Measurements from ENCODE around the gene CGB2. TPM values are rescaled to one million over a fixed set of nuclear protein-coding genes. Genes with fewer than 3 reads are reported as not detected.
A peak's percentile ranks its signal among the peaks of the same experiment; 100 is the strongest.
"Not testable (repeated sequence)": the region's sequence is repeated elsewhere in the genome, so short reads cannot be mapped to it uniquely, and the experiment has no call there.

CGB2 gene
- total RNA-seq, 2 donors from 2014 or later: not detected

DNA sequence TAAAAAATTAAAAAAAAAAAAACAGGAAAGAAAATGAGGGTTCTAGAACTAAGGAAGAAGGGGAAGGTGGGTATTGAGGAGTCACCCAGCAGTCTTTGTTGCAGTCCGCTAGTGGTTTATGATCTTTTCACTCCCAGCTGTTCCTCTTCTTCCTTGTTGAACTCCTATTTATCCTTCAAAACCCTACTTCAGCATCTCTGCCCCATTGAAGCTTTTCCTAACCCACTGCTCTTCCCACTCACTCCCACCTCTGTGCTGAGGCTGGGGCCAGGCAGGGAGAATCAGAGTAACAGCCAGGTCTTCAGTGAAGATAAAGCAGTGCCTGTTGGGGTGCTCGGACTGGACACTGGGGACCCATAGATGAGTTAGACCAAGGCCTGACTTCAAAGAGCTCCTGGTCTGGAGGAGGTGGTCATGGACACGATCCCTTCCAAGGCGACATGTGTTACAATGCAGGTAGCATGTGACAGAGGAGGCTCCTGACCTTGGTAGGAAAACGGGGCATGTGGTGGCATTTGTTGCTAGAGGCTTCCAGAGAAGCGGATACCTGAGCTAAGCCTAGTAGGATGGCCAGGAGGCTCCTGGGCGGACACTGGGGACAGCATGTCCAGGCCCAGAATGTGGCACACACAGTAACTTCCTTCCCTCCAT, 26.6 kb upstream of the CGB2 start:
- DNase-seq (no peak), ATAC-seq (no peak)
- intact Hi-C loops (cut with DNase I): loop anchor here in 1 of 2 donors (10.0 kb wide), 1 partner anchor 200 kb away; no protein-coding TSS in a partner anchor

DNA sequence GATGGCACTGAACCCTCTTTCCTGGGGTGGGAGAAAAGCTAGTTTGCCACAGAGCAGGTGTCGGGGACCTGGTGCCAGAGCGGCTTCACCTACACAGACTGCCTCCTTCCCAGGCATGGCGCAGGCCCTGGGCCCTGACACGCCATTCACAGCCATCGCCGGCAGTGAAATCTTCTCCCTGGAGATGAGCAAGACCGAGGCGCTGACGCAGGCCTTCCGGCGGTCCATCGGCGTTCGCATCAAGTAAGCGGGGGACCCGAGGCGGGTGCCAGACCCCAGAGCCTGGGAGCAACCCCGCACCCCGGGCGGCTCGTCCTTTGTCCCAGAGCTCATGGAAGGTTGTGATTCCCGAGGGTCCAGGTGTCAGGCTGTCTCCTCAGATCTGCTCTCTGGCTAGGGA, 24.8 kb upstream of the CGB2 start:
- DNase-seq (no peak), ATAC-seq (no peak)
- intact Hi-C loops (cut with DNase I): loop anchor here in 1 of 2 donors (10.0 kb wide), 1 partner anchor 198 kb away; no protein-coding TSS in a partner anchor

DNA sequence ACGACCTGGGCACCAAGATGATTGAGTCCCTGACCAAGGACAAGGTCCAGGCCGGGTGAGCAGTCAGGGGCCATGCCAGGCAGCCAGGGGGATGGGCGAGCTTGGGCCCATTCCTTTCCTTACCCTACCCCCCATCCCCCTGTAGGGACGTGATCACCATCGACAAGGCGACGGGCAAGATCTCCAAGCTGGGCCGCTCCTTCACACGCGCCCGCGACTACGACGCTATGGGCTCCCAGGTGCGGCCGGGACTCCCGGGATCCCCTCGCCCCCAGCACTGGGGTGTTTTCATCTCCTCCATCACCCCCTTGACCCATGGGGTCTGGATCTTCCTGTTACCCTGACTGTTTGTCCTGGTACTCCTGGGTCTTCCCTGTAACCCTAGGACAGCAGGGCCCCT, 21.9 kb upstream of the CGB2 start:
- DNase-seq (no peak), ATAC-seq (no peak)
- intact Hi-C loops (cut with DNase I): loop anchor here in 1 of 2 donors (10.0 kb wide), 1 partner anchor 195 kb away; no protein-coding TSS in a partner anchor

DNA sequence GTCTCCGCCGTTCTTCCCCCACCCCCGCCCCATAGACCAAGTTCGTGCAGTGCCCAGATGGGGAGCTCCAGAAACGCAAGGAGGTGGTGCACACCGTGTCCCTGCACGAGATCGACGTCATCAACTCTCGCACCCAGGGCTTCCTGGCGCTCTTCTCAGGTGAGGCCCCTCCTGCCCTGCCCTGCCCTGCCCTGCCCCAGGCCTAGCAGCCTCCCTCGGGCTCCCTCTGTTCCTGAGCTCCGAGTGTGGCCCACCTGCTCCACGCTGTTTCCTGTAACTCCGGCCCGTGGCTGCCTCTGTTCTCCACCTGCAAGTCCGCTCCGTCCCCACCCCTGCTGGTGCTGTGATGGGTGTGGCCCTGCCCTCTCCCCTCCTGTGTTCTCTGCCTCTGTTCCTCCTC, 21.2 kb upstream of the CGB2 start:
- DNase-seq: no peak
- no peak for ATAC-seq
- intact Hi-C loops (cut with DNase I): no loop called here

DNA sequence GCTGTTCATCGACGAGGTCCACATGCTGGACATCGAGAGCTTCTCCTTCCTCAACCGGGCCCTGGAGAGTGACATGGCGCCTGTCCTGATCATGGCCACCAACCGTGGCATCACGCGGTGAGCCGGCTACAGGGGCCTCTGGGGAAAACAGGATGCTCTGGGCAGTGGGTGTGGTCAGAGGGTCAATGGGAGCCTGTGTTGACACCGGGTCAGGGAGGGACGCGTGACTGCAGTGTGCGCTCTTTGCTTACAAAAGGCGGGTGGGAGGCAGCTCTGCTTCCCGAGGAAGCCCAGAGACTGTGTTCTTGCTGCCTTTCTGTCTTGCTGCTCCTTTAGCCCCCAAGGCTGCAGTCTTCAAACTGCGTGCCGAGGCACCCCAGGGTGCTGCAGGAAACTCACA, 20.5 kb upstream of the CGB2 start:
- intact Hi-C loops (cut with DNase I): no loop called here
- no peak for DNase-seq
- no peak for ATAC-seq

DNA sequence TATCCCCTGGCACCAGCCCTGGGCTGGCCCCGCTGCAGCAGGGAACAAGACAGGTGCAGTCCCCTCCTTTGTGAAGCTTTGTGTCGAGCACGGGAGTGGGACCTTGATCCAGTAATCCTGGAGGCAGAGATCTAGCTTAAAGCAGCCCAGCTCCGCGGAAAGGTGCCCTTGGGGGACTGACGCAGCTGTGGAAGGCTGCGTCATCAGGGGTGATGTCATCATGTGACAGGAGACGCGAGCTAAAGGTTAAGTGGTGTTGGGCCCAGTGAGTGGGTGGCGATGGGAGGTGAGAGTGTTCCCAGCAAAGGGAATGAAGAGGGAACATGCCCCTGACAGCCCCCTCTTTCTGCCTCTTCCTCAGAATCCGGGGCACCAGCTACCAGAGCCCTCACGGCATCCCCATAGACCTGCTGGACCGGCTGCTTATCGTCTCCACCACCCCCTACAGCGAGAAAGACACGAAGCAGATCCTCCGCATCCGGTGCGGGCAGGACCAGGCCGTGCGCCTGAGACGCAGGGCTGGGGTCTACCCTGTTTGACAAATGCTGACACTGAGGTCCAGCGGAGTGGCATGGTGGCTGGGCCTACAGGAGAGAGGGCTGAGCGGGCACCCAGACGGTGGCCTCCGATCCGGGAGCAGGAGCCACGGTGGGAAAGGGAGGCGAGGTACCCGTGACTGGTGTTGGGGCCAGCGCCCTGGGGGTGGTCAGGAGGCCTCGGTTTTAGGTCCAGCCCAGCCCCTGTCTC, 17.4 kb upstream of the CGB2 start:
- intact Hi-C loops (cut with DNase I): no loop called here

DNA sequence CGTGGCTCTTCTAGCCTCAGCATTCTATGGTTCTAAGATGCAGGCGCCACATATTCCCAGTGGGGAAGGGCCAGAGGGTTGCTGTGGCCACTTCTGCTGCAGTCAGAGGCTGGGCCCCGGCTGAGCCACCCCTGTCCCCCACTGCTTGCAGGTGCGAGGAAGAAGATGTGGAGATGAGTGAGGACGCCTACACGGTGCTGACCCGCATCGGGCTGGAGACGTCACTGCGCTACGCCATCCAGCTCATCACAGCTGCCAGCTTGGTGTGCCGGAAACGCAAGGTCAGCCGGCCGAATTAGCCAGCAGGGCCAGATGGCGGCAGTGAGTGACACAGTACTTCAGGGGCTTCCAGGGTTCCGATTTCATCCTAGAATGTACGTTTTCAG, 16.8 kb upstream of the CGB2 start:
- intact Hi-C loops (cut with DNase I): no loop called here
- no peak for DNase-seq
- no peak for ATAC-seq

More for the DNA sequence above, 17.4 kb upstream of the CGB2 start:
- DNase-seq (peak; percentile 49), ATAC-seq (no peak)

DNA sequence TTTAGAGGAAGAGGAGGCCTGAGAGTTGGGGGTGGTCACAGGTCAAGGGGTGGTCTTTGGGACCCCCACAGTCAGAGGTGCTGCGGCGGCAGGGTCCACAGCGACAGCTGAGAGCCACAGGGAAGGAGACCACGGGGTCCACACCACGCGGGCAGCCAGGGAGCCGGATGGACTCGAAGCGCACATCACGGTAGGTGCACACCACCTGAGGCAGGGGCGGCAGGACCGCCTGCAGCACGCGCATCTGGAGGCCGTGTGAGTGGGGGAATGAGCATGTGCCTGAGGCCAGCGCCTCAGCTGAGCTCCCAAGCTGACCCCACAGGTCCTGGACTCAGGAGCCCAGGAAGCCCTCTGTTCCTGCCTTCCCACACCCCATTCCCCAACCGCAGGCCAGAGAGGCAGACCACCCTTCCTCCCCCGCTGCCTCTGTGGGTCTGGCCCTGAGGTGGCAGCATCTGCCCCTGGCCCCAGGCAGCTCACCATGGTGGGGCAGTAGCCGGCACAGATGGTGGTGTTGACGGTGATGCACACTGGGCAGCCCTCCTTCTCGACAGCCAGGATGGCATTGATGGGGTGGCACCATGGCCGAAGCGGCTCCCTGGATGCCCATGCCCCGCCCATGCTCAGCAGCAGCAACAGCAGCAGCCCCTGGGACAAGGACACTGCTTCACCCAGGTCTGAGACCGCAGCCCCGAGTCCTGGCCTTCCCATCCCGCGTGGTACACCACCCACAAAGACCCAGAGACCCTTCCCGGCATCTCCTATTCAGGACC, 15.4 kb upstream of the CGB2 start:
- intact Hi-C loops (cut with DNase I): no loop called here
- ATAC-seq (no peak), DNase-seq (no peak)

DNA sequence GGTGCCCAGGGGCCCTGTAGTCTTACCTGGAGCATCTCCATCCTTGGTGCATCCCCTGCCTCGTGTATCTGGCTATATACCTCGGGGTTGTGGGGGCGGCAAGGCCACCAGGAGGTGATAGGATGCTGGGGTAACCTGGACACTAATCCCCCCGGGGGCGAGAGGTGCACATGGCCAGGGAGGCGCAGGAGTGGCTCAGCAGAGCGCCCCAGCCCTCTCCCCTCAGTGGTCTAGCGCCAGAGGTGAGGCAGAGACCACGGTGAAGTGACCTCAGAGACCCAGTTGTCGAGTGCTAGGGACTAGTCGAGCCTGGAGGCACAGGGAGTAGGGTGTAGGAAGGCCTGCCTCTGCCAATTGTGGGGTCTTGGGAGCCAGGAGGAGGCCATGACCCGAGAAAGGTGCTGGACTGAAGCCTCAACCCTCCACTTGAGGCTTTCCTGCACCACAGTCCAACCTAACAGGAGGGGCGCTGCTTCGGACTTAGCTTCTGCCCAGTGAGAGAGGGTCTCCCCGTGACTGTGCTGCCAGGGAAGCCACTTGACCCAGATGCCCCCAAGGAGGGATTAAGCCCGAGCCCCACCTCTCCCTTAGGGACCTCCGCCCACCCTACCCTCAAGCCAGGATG, 14.5 kb upstream of the CGB2 start, which contains the start of gene LHB:
TSS of gene LHB (minus strand) at position 51 of the 625 bp plus-strand sequence. CDS start at position 41, 10 bp downstream.
- intact Hi-C loops (cut with DNase I): no loop called here
- DNase-seq (no peak), ATAC-seq (no peak)

DNA sequence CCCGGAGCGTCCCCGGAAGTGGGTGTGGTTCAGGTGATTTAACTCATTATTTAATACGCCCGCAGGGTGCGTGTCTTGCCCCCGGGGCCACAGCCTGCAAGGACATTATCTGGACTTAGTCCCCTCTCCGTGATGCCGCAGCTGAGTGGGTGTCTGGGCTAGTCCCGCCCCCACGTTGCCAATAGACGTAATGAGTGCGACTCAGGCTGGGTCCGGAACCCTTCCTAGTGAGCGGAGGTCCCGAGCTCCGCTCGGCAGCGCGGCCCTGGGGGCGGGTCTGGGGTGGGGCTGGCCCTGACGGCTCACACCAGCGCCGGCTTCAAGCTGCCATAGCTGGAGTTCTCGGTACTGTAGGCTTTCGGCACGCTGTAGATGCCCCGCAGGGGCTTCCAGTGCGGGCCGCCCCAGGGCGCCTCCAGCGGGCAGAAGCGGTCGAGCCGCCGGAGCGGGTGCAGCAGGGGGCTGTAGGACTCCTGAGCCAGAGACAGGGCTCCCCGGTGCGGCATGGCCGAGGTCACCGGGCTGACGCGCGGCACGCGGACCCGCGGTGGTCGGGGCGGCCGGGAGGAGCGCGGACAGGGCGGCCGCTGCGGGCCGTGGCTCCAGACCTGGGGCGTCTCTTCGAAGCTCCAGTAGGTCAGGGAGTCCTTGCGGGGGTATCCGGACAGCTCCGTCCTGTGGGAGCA, 13.9 kb upstream of the CGB2 start:
- DNase-seq (peak; percentile 73), ATAC-seq (peak; percentile 70 to 74)
- intact Hi-C loops (cut with DNase I): no loop called here

DNA sequence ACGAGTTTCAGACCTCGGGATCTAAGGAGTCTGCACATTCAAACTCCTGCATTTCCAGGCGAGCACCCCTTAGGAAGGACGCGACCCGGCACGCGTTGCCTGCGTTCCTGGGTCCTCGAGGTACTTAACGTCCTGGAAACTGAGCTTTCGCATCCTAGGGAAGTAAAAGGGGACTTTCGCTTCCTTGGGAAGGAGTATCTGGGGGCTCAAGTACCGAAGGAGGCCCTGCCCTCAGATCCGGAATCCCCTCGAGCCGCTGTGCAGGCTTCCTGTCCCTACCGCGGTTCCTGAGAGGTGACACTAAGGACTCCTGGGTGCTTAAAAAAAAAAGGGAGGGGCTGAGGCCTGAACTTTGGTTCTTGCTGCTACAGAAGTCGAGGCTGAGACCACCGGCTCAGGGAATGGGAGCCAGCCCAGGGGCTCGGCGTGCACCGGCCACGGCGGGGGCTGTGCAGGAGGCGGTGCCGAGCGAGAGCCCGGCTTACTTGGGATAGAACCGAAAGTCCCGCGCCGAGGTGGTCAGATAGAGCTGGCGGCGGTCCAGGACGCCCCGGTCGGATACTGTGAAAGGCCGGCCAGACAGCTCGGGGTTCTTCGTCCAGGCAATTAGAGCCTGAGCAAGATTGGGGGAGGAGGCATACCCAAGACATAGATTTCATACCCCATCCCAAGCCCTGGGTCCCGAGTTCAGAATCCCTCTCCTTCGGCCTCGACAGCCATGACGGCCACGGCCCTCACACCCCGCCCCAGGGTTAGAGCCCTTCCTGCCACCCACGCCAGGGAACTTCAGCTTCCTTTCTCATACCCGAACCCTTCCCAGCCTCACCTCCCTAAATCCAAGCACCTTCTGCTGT, 13.1 kb upstream of the CGB2 start:
- peak; percentile 41 for DNase-seq
- intact Hi-C loops (cut with DNase I): not testable (repeated sequence)
- ATAC-seq: peak; percentile 19 to 35

DNA sequence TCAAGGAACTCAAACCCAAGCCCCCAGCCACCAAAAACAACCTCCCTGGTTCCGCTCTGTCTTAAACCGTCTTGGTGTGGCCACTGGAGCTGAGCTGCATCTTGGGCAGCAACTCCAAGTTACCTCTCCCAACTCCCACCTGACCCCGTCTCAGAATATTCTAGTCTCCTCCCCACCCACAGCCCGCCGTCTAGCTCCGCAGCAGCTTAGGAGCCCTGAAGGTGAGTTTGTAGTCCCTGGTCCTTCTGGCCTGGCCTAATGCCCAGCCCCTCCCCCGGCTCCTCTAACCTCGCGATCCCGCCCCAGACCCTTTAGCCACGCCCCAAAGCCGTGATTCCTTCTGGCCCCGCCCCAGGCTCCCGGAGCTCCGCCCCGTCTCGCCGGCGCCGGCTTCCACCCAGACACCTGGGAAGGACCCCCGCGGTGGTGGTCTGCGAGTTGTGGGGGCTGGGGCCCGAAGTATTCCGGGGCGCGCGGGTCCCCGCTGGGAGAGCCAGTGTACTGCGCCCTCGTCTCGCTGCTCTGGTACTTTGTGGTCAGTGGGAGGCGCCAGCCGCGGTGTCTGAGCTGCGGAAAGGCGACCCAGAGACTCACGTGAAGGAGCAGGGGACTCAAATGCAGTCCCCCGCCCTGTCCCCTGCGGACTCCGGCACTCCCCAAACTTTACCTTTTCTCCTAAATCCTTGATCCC, 12.3 kb upstream of the CGB2 start:
- DNase-seq (peak; percentile 77), ATAC-seq (peak; percentile 41 to 71)
- intact Hi-C loops (cut with DNase I): no loop called here

DNA sequence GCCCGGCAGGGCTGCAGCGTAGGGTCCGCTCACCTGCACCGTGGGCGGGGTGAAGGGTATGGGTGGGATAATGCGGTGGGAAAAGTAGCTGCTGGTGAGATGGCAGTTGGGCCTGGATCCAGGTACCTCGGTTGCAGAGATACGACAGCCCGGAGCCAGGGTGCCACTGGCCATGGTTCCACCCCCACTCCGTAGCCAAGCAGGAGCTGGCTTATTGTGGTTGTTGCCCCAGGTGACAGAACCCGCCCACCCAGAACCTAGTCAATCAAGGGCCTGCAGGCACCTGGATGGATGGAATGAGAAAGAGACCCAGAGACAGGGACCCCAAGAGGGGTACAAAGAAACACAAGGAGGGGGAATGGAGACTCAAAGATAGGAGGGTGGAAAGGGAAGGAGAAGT, 11.3 kb upstream of the CGB2 start:
- intact Hi-C loops (cut with DNase I): no loop called here
- DNase-seq (no peak), ATAC-seq (no peak)

DNA sequence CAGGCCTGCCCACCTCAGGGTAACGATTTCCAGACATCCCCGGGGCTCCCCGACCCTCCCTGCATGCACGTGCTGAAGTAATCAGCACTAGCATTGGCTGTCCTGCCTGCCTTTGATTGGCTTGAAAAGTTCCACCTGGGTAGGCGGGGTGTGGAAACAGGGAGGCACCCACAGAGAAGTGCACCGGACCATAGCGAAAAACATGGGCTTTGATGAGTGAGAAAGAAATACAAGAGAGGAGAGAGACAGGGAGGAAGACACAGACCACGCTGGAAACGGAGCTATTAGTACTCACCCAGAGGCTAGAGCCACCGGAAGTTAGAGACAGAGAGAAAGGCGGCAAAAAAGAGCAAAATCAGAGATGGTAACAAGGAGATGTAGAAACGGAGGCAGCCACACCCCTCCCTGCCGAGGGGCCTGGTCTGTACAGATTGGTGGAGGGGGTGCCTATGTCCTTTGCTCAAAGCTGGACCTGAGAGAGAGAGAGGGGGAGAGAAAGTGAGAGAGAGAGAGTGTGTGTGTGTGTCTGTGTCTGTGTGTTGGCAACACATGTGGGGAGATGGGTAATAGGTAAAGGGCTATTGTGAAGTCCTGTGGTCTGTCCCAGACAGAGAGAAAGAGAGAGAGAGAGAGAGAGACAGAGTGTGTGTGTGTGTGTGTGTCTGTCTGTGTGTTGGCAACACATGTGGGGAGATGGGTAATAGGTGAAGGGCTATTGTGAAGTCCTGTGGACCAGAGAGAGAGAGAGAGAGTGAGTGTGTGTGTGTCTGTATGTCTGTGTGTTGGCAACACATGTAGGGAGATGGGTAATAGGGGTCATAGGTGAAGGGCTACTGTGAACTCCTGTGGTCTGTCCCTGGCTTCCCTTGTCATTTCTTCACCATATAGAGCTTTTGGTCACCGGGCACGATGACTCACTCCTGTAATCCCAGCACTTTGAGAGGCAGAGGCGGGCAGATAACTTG, 10.5 kb upstream of the CGB2 start:
- DNase-seq (no peak), ATAC-seq (no peak)
- intact Hi-C loops (cut with DNase I): no loop called here

DNA sequence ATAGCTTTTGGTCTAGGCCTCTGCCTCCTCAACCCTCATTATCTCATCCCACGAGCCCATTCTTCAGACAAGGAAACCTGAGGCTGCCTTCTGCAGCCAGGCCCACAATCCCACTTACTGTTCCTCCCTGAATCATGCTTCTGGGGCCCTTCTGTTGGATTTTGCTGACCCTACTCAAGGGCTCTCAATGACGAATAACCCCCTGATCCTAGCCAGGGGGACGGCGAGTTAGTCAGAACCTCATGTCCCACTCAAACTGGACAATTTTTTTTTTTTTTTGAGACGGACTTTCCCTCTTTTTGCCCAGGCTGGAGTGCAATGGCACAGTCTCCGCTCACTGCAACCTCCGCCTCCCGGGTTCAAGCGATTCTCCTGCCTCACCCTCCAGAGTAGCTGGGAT, 9.6 kb upstream of the CGB2 start:
- intact Hi-C loops (cut with DNase I): no loop called here
- DNase-seq: no peak
- ATAC-seq: no peak

DNA sequence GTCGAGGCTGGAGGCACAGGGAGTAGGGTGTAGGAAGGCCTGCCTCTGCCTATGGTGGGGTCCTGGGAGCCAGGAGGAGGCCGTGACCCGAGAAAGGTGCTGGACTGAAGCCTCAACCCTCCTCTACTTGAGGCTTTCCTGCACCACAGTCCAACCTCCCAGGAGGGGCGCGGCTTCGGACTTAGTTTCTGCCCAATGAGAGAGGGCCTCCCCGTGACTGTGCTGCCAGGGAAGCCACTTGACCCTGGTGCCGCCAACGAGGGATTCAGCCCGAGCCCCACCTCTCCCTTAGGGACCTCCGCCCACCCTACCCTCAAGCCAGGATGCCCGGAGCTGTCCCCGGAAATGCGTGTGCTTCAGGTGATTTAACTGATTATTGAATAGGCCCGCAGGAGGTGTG, 7.5 kb upstream of the CGB2 start, which contains the start of gene CGB3:
TSS of gene CGB3 (minus strand) at position 101 of the 400 bp plus-strand sequence. CDS start 362 bp downstream, outside the sequence.
- DNase-seq; ATAC-seq; intact Hi-C loops (cut with DNase I): not testable (repeated sequence)

All from left cardiac atrium (tissue), 4 donors.